K562 (cell line): Measurements from ENCODE around the gene STK17A. TPM values are rescaled to one million over a fixed set of nuclear protein-coding genes. Genes with fewer than 3 reads are reported as not detected.

Experiments
- C11orf30 ChIP-seq: fragments of 450-650 bp; IDR thresholded peaks from 2 replicates; pipeline ENCODE4 v1.6.1; 2016; ENCODE audit warnings: low read depth, mild to moderate bottlenecking
- CBX2 ChIP-seq: fragments of 200-600 bp; sonication (generic); IDR thresholded peaks from one replicate; pipeline ENCODE4 v1.6.1; 2012; ENCODE audit warnings: mild to moderate bottlenecking, low read length, inconsistent platforms; ENCODE audit not compliant: insufficient read depth, poor library complexity, severe bottlenecking
- CCNT2 ChIP-seq: IDR thresholded peaks from 2 replicates; pipeline ENCODE4 v1.6.1; 2011; ENCODE audit warnings: borderline replicate concordance, low read depth, mild to moderate bottlenecking, moderate library complexity, mixed read lengths, low read length; ENCODE audit not compliant: insufficient read length; ENCODE audit errors: extremely low read depth
- CEBPB ChIP-seq: fragments of 450-650 bp; IDR thresholded peaks from 2 replicates; pipeline ENCODE4 v1.6.1; 2016; ENCODE audit warnings: missing genetic modification characterization, missing compliant biosample characterization
- EWSR1 ChIP-seq: fragments of 450-650 bp; IDR thresholded peaks from 2 replicates; pipeline ENCODE4 v1.6.1; 2018; ENCODE audit warnings: borderline replicate concordance, mild to moderate bottlenecking, low read depth, moderate library complexity; ENCODE audit not compliant: partially characterized antibody
- FOXJ2 ChIP-seq: fragments of 200-800 bp; sonication (Bioruptor generic); IDR thresholded peaks from 2 replicates; pipeline ENCODE4 v1.6.1; 2016; ENCODE audit warnings: missing genetic modification characterization, missing compliant biosample characterization
- GABPB1 ChIP-seq: sonication (generic); formaldehyde crosslinking; IDR thresholded peaks from 2 replicates; pipeline ENCODE4 v1.8.0; 2022; ENCODE audit warnings: mild to moderate bottlenecking, missing genetic modification reagents
- IRF2 ChIP-seq: sonication (generic); formaldehyde crosslinking; IDR thresholded peaks from 2 replicates; pipeline ENCODE4 v1.8.1; 2022; ENCODE audit warnings: mild to moderate bottlenecking, missing genetic modification reagents
- MAFG ChIP-seq: fragments of 450-650 bp; conservative IDR thresholded peaks from 2 replicates; pipeline ENCODE4 v1.6.1; 2016; ENCODE audit warnings: missing genetic modification characterization, missing compliant biosample characterization
- MAFK ChIP-seq: IDR thresholded peaks from 2 replicates; pipeline ENCODE4 v1.6.1; 2011; ENCODE audit warnings: low read length, improper control_type of control experiment
- NBN ChIP-seq: fragments of 450-650 bp; IDR thresholded peaks from 2 replicates; pipeline ENCODE4 v1.6.1; 2016; ENCODE audit warnings: low read depth, mild to moderate bottlenecking
- POLR2H ChIP-seq: IDR thresholded peaks from 2 replicates; pipeline ENCODE4 v1.6.1; 2016; ENCODE audit warnings: missing genetic modification characterization, low read depth, mild to moderate bottlenecking, control low read depth, missing compliant biosample characterization, moderate library complexity
- POU5F1 ChIP-seq: fragments of 150-350 bp; IDR thresholded peaks from 2 replicates; pipeline ENCODE4 v1.6.1; 2014; ENCODE audit warnings: borderline replicate concordance, low read length, low read depth, mild to moderate bottlenecking; ENCODE audit not compliant: partially characterized antibody
- PRMT5 ChIP-seq: sonication (generic); formaldehyde crosslinking; IDR thresholded peaks from 2 replicates; pipeline ENCODE4 v1.5.0; 2020; ENCODE audit warnings: missing genetic modification reagents
- SETDB1 ChIP-seq: IDR thresholded peaks from one replicate; pipeline ENCODE4 v1.6.1; 2012; ENCODE audit warnings: low read length, control low read depth, inconsistent platforms
- SMAD1 ChIP-seq: fragments of 150-350 bp; IDR thresholded peaks from 2 replicates; pipeline ENCODE4 v1.6.1; 2014; ENCODE audit warnings: low read length, low read depth; ENCODE audit not compliant: partially characterized antibody
- SRSF7 ChIP-seq: fragments of 200-400 bp; formaldehyde crosslinking; optimal IDR thresholded peaks from 2 replicates; pipeline ENCODE3; 2017; ENCODE audit warnings: mild to moderate bottlenecking, low read depth, low read length
- STAT5B ChIP-seq: fragments of 250-450 bp; sonication (Bioruptor Pico); IDR thresholded peaks from 2 replicates; pipeline ENCODE4 v1.8.0; 2021; ENCODE audit warnings: mild to moderate bottlenecking, inconsistent platforms
- TAF1 ChIP-seq: IDR thresholded peaks from 2 replicates; pipeline ENCODE4 v1.6.1; 2011; ENCODE audit warnings: mild to moderate bottlenecking, low read length, moderate library complexity; ENCODE audit not compliant: insufficient read depth, control insufficient read depth, severe bottlenecking; ENCODE audit errors: extremely low read depth
- XRCC3 ChIP-seq: fragments of 450-650 bp; IDR thresholded peaks from 2 replicates; pipeline ENCODE4 v1.6.1; 2017; ENCODE audit warnings: mild to moderate bottlenecking, moderate library complexity
- ZNF253 ChIP-seq: fragments of 250-450 bp; sonication (Bioruptor Pico); conservative IDR thresholded peaks from 2 replicates; pipeline ENCODE4 v1.6.1; 2021; ENCODE audit warnings: mild to moderate bottlenecking
- polyA plus RNA-seq, 8 experiments: library from polyadenylated mRNA; depleted of rRNA in 4 of 8; stranded (reverse) in 5 of 8; unstranded in 3 of 8; fragments of >200 nt; fragmentation: Nextera tagmentation in 2 of 8; fragmentation: Illumina TruSeq in 1 of 8; extraction: Ambion mirVana in 2 of 8; extraction: Trizol in 1 of 8; gene quantifications; 2 replicates each; pipeline versions ENCODE4 v1.2.1 to v1.2.3, GENCODE V29; 2011 to 2014; ENCODE audit warnings: inconsistent platforms in 1 of 8, missing spikeins in 1 of 8
- total RNA-seq, 7 experiments: library from RNA; depleted of rRNA in 6 of 7; stranded (reverse); fragments of >200 nt in 6 of 7; fragmentation: Illumina TruSeq in 2 of 7; extraction: Trizol in 2 of 7; gene quantifications; 2 replicates each; pipeline versions ENCODE4 v1.2.1 to v1.2.3, GENCODE V29; 2011 to 2021; ENCODE audit warnings: low replicate concordance in 1 of 7
- TF ChIP-seq, protein P1 (sequence below), 2 experiments: fragments of 150-350 bp in 1 of 2; IDR thresholded peaks; 2 replicates each; pipeline ENCODE4 v1.6.1; 2012 to 2016; ENCODE audit warnings: low read depth in 2 of 2, low read length in 2 of 2, mild to moderate bottlenecking in 1 of 2, moderate library complexity in 1 of 2
- TF ChIP-seq, protein P2 (sequence below): sonication (generic); formaldehyde crosslinking; IDR thresholded peaks from 2 replicates; pipeline ENCODE4 v1.8.1; 2023; ENCODE audit warnings: mild to moderate bottlenecking, missing genetic modification reagents

The STK17A gene
- total and polyA plus RNA-seq, 9 of the 15 experiments (the other 6 are each of a cell fraction or from before 2014, with no cell fraction given): 3.4 to 16.3 (median 13.2) TPM

DNA sequence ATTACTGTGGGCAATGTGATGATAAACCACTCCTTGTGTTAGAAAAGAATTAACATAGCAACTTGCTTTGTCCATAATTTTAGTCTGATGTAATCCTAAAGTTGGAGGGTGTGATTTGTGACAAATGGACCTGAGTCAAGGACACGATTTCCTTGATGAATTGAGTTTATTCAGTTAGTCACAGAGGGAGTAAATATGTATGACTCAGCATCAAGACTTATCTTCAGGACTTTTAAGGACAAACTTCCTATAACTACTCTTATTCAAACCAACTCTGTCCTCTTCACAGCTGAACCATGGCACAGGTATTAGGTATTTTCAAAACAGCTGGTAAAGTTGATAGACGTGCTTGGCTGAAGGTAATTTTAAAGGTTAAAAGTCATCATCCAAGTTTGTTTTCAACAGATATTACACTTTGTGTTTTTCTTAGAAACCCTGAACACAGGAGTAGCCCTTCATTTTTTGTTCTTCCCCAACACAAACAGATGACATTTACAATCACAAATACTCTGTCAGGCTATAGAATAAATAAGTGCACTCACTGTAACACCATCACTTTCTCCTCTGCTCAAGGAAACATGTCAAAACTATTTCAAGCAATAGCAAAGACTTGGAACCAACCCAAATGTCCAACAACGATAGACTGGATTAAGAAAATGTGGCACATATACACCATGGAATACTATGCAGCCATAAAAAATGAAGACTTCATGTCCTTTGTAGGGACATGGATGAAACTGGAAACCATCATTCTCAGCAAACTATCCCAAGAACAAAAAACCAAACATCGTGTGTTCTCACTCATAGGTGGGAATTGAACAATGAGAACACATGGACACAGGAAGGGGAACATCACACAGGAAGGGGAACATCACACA, 91.9 kb downstream of the STK17A start (continued):
- TF ChIP-seq, protein P1, sequence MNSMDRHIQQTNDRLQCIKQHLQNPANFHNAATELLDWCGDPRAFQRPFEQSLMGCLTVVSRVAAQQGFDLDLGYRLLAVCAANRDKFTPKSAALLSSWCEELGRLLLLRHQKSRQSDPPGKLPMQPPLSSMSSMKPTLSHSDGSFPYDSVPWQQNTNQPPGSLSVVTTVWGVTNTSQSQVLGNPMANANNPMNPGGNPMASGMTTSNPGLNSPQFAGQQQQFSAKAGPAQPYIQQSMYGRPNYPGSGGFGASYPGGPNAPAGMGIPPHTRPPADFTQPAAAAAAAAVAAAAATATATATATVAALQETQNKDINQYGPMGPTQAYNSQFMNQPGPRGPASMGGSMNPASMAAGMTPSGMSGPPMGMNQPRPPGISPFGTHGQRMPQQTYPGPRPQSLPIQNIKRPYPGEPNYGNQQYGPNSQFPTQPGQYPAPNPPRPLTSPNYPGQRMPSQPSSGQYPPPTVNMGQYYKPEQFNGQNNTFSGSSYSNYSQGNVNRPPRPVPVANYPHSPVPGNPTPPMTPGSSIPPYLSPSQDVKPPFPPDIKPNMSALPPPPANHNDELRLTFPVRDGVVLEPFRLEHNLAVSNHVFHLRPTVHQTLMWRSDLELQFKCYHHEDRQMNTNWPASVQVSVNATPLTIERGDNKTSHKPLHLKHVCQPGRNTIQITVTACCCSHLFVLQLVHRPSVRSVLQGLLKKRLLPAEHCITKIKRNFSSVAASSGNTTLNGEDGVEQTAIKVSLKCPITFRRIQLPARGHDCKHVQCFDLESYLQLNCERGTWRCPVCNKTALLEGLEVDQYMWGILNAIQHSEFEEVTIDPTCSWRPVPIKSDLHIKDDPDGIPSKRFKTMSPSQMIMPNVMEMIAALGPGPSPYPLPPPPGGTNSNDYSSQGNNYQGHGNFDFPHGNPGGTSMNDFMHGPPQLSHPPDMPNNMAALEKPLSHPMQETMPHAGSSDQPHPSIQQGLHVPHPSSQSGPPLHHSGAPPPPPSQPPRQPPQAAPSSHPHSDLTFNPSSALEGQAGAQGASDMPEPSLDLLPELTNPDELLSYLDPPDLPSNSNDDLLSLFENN (IDR thresholded peaks at IDR 0.05; ENCODE audit: low read depth in 2 of 2, low read length in 2 of 2): no peak
- no peak for TF ChIP-seq CCNT2
- TF ChIP-seq SETDB1: no peak
- no peak for TF ChIP-seq POLR2H (tag)
- TF ChIP-seq EWSR1: no peak
- no peak for TF ChIP-seq SRSF7
- TF ChIP-seq CEBPB (tag): no peak
- TF ChIP-seq SMAD1: no peak
- no peak for TF ChIP-seq XRCC3
- no peak for TF ChIP-seq STAT5B (CRISPR knock-in tag)
- TF ChIP-seq IRF2 (CRISPR knock-in tag): no peak
- peak; percentile 29; the same call in 1 of the 2 replicates for TF ChIP-seq NBN
- peak; percentile 95 for TF ChIP-seq C11orf30
- TF ChIP-seq, protein P2, sequence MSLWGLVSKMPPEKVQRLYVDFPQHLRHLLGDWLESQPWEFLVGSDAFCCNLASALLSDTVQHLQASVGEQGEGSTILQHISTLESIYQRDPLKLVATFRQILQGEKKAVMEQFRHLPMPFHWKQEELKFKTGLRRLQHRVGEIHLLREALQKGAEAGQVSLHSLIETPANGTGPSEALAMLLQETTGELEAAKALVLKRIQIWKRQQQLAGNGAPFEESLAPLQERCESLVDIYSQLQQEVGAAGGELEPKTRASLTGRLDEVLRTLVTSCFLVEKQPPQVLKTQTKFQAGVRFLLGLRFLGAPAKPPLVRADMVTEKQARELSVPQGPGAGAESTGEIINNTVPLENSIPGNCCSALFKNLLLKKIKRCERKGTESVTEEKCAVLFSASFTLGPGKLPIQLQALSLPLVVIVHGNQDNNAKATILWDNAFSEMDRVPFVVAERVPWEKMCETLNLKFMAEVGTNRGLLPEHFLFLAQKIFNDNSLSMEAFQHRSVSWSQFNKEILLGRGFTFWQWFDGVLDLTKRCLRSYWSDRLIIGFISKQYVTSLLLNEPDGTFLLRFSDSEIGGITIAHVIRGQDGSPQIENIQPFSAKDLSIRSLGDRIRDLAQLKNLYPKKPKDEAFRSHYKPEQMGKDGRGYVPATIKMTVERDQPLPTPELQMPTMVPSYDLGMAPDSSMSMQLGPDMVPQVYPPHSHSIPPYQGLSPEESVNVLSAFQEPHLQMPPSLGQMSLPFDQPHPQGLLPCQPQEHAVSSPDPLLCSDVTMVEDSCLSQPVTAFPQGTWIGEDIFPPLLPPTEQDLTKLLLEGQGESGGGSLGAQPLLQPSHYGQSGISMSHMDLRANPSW (CRISPR knock-in tag): no peak
- TF ChIP-seq TAF1: no peak
- TF ChIP-seq MAFG (tag): peak; percentile 90
- no peak for TF ChIP-seq PRMT5
- no peak for TF ChIP-seq GABPB1 (CRISPR knock-in tag)
- TF ChIP-seq POU5F1: no peak
- no peak for TF ChIP-seq CBX2
- peak; percentile 40; the same call in 1 of the 2 replicates for TF ChIP-seq FOXJ2
- peak; percentile 80 for TF ChIP-seq MAFK
- TF ChIP-seq ZNF253 (CRISPR knock-in tag): no peak
